NCI-H2171 treated with DMSO at 0.1 percent for 48 hours (cell line): Measurements from ENCODE around the gene KATNAL1.

ENCODE experiments used
- DNase-seq: peaks from one replicate; lab custom pipeline; 2025; lab: John Stamatoyannopoulos, UW

The KATNAL1 gene

GRCh38 chr13:30307194-30307970, at the start of gene KATNAL1:
KATNAL1 (minus strand) TSS chr13:30307551; CDS start chr13:30283777, 23,774 bp downstream.
- peak; percentile 68 for DNase-seq

GRCh38 chr13:30355839-30356238, 48.5 kb upstream of the KATNAL1 start:
- no peak for DNase-seq

GRCh38 chr13:30355384-30355699, 48.0 kb upstream of the KATNAL1 start:
- DNase-seq = no peak

GRCh38 chr13:30354493-30355383, 47.4 kb upstream of the KATNAL1 start:
- peak; percentile 80 for DNase-seq

- DNase-seq = no peak
These were observed 46.3 kb upstream of the KATNAL1 start for GRCh38 chr13:30353471-30354215.

- no peak for DNase-seq
These were observed 45.7 kb upstream of the KATNAL1 start for GRCh38 chr13:30353060-30353459.

GRCh38 chr13:30352121-30352520, 44.8 kb upstream of the KATNAL1 start:
- no peak for DNase-seq

GRCh38 chr13:30346789-30347167, 39.4 kb upstream of the KATNAL1 start:
- no peak for DNase-seq

GRCh38 chr13:30346153-30346788, 38.9 kb upstream of the KATNAL1 start:
- no peak for DNase-seq

- DNase-seq = no peak
These were observed 38.2 kb upstream of the KATNAL1 start for GRCh38 chr13:30345426-30346100.

- DNase-seq = no peak
These were observed 34.6 kb upstream of the KATNAL1 start for GRCh38 chr13:30341815-30342570.

GRCh38 chr13:30340331-30341250, 33.2 kb upstream of the KATNAL1 start:
- no peak for DNase-seq

- DNase-seq = no peak
These were observed 32.5 kb upstream of the KATNAL1 start for GRCh38 chr13:30339738-30340330.

GRCh38 chr13:30338952-30339351, 31.6 kb upstream of the KATNAL1 start:
- no peak for DNase-seq

GRCh38 chr13:30338331-30338851, 31.0 kb upstream of the KATNAL1 start:
- no peak for DNase-seq

GRCh38 chr13:30337061-30337610, 29.8 kb upstream of the KATNAL1 start:
- DNase-seq = no peak

- DNase-seq = no peak
These were observed 27.5 kb upstream of the KATNAL1 start for GRCh38 chr13:30334663-30335386.

- no peak for DNase-seq
These were observed 26.3 kb upstream of the KATNAL1 start for GRCh38 chr13:30333616-30334015.
